Measurements from ENCODE around the gene INS. TPM values are rescaled to one million over a fixed set of nuclear protein-coding genes. Genes with fewer than 3 reads are reported as not detected.

Gene INS
- total and polyA plus RNA-seq, 2 of the 8 experiments (the other 6 are each of a cell fraction or from before 2014, with no cell fraction given) = not detected

DNA sequence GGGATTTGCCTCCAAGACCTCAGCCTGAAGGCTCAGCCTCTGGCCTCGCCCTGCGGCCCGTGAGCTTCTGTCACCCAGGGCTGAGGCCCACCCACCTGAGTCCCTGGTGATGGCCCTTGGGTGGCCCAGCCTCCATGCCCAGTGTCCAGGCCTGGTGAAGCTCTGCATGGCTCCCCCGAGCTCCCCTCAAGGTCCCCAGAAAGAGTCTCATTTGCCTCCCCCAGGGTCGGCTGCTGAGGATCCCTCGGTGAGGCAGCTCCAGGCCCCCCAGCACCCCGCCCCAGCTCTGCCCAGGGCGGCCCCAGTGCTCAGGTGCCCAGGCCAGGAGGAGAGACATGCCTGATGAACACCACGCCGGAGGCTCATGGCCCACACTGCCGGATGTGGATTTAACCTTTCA, 12.8 kb upstream of the INS start:
- Histone ChIP-seq H3K27me3 (replicated peaks in 1 of 4; ENCODE audit: control insufficient read depth in 3 of 4, extremely low read depth in 1 of 4, insufficient read depth in 3 of 4, low read length in 3 of 4) (no peaks in the 10 kb centered on the region), H3K79me2 (ENCODE audit: control insufficient read depth in 1 of 2, insufficient read depth in 2 of 2, low read length in 2 of 2) (no peaks in the 10 kb centered on the region), H3K9ac (replicated peaks in 1 of 4; ENCODE audit: extremely low read depth in 1 of 4, low read depth in 3 of 4, low read length in 3 of 4) (no peak overlapping the region), H3K4me3 (ENCODE audit: extremely low read depth in 1 of 4, insufficient read depth in 2 of 4, low read depth in 3 of 4, low read length in 4 of 4) (no peak overlapping the region), H3K27ac (ENCODE audit: low read depth, low read length) (no peak overlapping the region), H3K4me1 (replicated peaks in 1 of 4; ENCODE audit: control insufficient read depth in 3 of 4, insufficient read depth in 4 of 4, low read length in 3 of 4) (peaks cover 0 to 3% (median 1%) of the 10 kb centered on the region in 4 experiments; a peak in 1 of 7 replicates), H4K91ac (replicated peaks; ENCODE audit: insufficient read length, low read length) (no peak overlapping the region), H2AK5ac (ENCODE audit: low read depth, low read length) (no peak overlapping the region), H2BK20ac (ENCODE audit: low read length) (no peak overlapping the region), H3K4me2 (ENCODE audit: insufficient read depth in 1 of 2, low read depth in 2 of 2, low read length in 2 of 2) (no peak overlapping the region), H2BK12ac (ENCODE audit: low read depth, low read length) (no peak overlapping the region; the same call in 1 of the 2 replicates), H3K23me2 (ENCODE audit: low read depth, low read length) (no peaks in the 10 kb centered on the region), H3K23ac (ENCODE audit: insufficient read length) (no peak overlapping the region), H3K56ac (replicated peaks; ENCODE audit: insufficient read length, low read depth, low read length) (no peak overlapping the region), H2BK5ac (ENCODE audit: low read depth, low read length) (no peak overlapping the region), H4K8ac (ENCODE audit: extremely low read depth, insufficient read depth, low read length) (no peak overlapping the region; the same call in 1 of the 2 replicates), H4K20me1 (replicated peaks in 1 of 2; ENCODE audit: control insufficient read depth in 1 of 2, insufficient read depth in 2 of 2, low read length in 2 of 2) (peaks cover 0 to 6% of the 10 kb centered on the region in 2 experiments), H3K14ac (ENCODE audit: insufficient read length) (no peak overlapping the region), H4K5ac (ENCODE audit: insufficient read length, low read depth, low read length) (no peak overlapping the region), H3K9me3 (ENCODE audit: insufficient read depth in 2 of 2, low read depth in 1 of 2, low read length in 1 of 2) (no peaks in the 10 kb centered on the region), H3K4ac (replicated peaks; ENCODE audit: insufficient read length, low read depth, low read length) (no peak overlapping the region), H2AFZ (ENCODE audit: low read length) (no peak overlapping the region), H3K79me1 (ENCODE audit: low read depth, low read length) (no peaks in the 10 kb centered on the region), H2BK120ac (replicated peaks; ENCODE audit: low read depth, low read length) (no peak overlapping the region), H3K36me3 (ENCODE audit: control insufficient read depth in 2 of 4, insufficient read depth in 4 of 4, low read length in 3 of 4) (no peaks in the 10 kb centered on the region; a peak in 1 of 8 replicates), H2BK15ac (ENCODE audit: low read length) (no peak overlapping the region), H3K18ac (ENCODE audit: extremely low read depth, low read length) (no peak overlapping the region)
- ChIA-PET POLR2A (ENCODE audit: partially characterized antibody) (interaction anchor here (0.8 kb wide), 1 partner anchor 20 kb away, joined by 3 read pairs; no protein-coding TSS in a partner anchor), CTCF (ENCODE audit: partially characterized antibody) (interaction anchor here (0.7 to 20.6 kb wide), 9 partner anchors 9 to 245 kb away, joined by 3 to 244 read pairs (median 6); partner anchors contain the start of gene INS)
- DNase-seq (ENCODE audit: low read depth in 1 of 2, low spot score in 2 of 2) (no peak), FAIRE-seq (no peak)
- WGBS, 2 experiments (ENCODE audit: extremely low coverage in 1 of 2, insufficient coverage in 1 of 2, insufficient read length in 1 of 2, insufficient replicate concordance in 2 of 2, low coverage in 1 of 2, low lambda C conversion rate in 2 of 2, missing lambda C conversion rate in 1 of 2) = 67% methylated on average over 9 of the region's 11 CpGs; no CpG with 5 or more reads in 1 of the 2 experiments
- TF ChIP-seq SUZ12 (IDR thresholded peaks at IDR 0.05; ENCODE audit: low read length) (no peak), TAF1 (IDR thresholded peaks at IDR 0.05; ENCODE audit: low read depth, low read length) (no peak), POU5F1 (IDR thresholded peaks at IDR 0.05; ENCODE audit: low read depth, low read length) (no peak), NRF1 (IDR thresholded peaks at IDR 0.05; ENCODE audit: low read depth, low read length) (no peak), CHD1 (IDR thresholded peaks at IDR 0.05; ENCODE audit: low read depth, low read length) (no peak), TEAD4 (IDR thresholded peaks at IDR 0.05; ENCODE audit: low read depth, low read length) (no peak), CBX8 (IDR thresholded peaks at IDR 0.05; ENCODE audit: borderline replicate concordance, low read depth, low read length) (no peak)

All from H1 (cell line).